Measurements from ENCODE around the gene PRKCQ. TPM values are rescaled to one million over a fixed set of nuclear protein-coding genes. Genes with fewer than 3 reads are reported as not detected.

Gene PRKCQ
- total RNA-seq, 1 donor from 2014 or later, result 24.0 TPM

- Mint-ChIP-seq H3K4me3 (ENCODE audit: unreplicated experiment) (no peak overlapping the region), H3K27ac (ENCODE audit: unreplicated experiment) (no peak overlapping the region), H3K9me3 (ENCODE audit: unreplicated experiment) (no peaks in the 10 kb centered on the region), H3K36me3 (ENCODE audit: low read depth, unreplicated experiment) (no peaks in the 10 kb centered on the region), H3K27me3 (ENCODE audit: unreplicated experiment) (no peaks in the 10 kb centered on the region), H3K4me1 (ENCODE audit: unreplicated experiment) (peaks cover 36% of the 10 kb centered on the region)
- no peak for DNase-seq (ENCODE audit: low spot score)
- TF ChIP-seq CTCF (IDR thresholded peaks at IDR 0.05; ENCODE audit: unreplicated experiment), result no peak
Measured at GRCh38 chr10:6402349-6402709, 177.7 kb downstream of the PRKCQ start.

- Mint-ChIP-seq H3K27ac (ENCODE audit: unreplicated experiment) (no peak overlapping the region), H3K4me1 (ENCODE audit: unreplicated experiment) (peaks cover 36% of the 10 kb centered on the region), H3K4me3 (ENCODE audit: unreplicated experiment) (peak overlapping the region; percentile 23), H3K27me3 (ENCODE audit: unreplicated experiment) (no peaks in the 10 kb centered on the region), H3K9me3 (ENCODE audit: unreplicated experiment) (no peaks in the 10 kb centered on the region), H3K36me3 (ENCODE audit: low read depth, unreplicated experiment) (no peaks in the 10 kb centered on the region)
- peak; percentile 71 for DNase-seq (ENCODE audit: low spot score)
- TF ChIP-seq CTCF (IDR thresholded peaks at IDR 0.05; ENCODE audit: unreplicated experiment), result peak; percentile 45
Measured at GRCh38 chr10:6401558-6402348, 178.3 kb downstream of the PRKCQ start.

GRCh38 chr10:6400821-6401465 is 179.1 kb downstream of the PRKCQ start:
- Mint-ChIP-seq H3K9me3 (ENCODE audit: unreplicated experiment) (no peaks in the 10 kb centered on the region), H3K4me3 (ENCODE audit: unreplicated experiment) (no peak overlapping the region), H3K27me3 (ENCODE audit: unreplicated experiment) (no peaks in the 10 kb centered on the region), H3K27ac (ENCODE audit: unreplicated experiment) (no peak overlapping the region), H3K36me3 (ENCODE audit: low read depth, unreplicated experiment) (no peaks in the 10 kb centered on the region), H3K4me1 (ENCODE audit: unreplicated experiment) (peaks cover 36% of the 10 kb centered on the region)
- TF ChIP-seq CTCF (IDR thresholded peaks at IDR 0.05; ENCODE audit: unreplicated experiment), result no peak
- DNase-seq (ENCODE audit: low spot score), result no peak

- Mint-ChIP-seq H3K27me3 (ENCODE audit: unreplicated experiment) (no peaks in the 10 kb centered on the region), H3K4me3 (ENCODE audit: unreplicated experiment) (no peak overlapping the region), H3K9me3 (ENCODE audit: unreplicated experiment) (no peaks in the 10 kb centered on the region), H3K4me1 (ENCODE audit: unreplicated experiment) (peaks cover 36% of the 10 kb centered on the region), H3K27ac (ENCODE audit: unreplicated experiment) (no peak overlapping the region), H3K36me3 (ENCODE audit: low read depth, unreplicated experiment) (no peaks in the 10 kb centered on the region)
- TF ChIP-seq CTCF (IDR thresholded peaks at IDR 0.05; ENCODE audit: unreplicated experiment), result no peak
- no peak for DNase-seq (ENCODE audit: low spot score)
Measured at GRCh38 chr10:6400331-6400730, 179.7 kb downstream of the PRKCQ start.

- H3K9me3 Mint-ChIP-seq (ENCODE audit: unreplicated experiment), result no peaks in the 10 kb centered on the region
- H3K4me1 Mint-ChIP-seq (ENCODE audit: unreplicated experiment), result peaks cover 36% of the 10 kb centered on the region
- TF ChIP-seq CTCF (IDR thresholded peaks at IDR 0.05; ENCODE audit: unreplicated experiment), result no peak
- H3K4me3 Mint-ChIP-seq (ENCODE audit: unreplicated experiment), result no peak overlapping the region
- H3K27ac Mint-ChIP-seq (ENCODE audit: unreplicated experiment), result no peak overlapping the region
- H3K27me3 Mint-ChIP-seq (ENCODE audit: unreplicated experiment), result no peaks in the 10 kb centered on the region
- no peaks in the 10 kb centered on the region for H3K36me3 Mint-ChIP-seq (ENCODE audit: low read depth, unreplicated experiment)
- no peak for DNase-seq (ENCODE audit: low spot score)
Measured at GRCh38 chr10:6399879-6400278, 180.2 kb downstream of the PRKCQ start.

All from endothelial cell (in vitro differentiated cells).